Ishikawa (cell line): ENCODE measurements around the gene SPACA5.

Experiments used
- CEBPB ChIP-seq: IDR thresholded peaks from 2 replicates; pipeline ENCODE4 v1.6.1; 2012
- CREB1 ChIP-seq: IDR thresholded peaks from 2 replicates; pipeline ENCODE4 v1.6.1; 2012; ENCODE audit warnings: low read depth
- EGR1 ChIP-seq: IDR thresholded peaks from 2 replicates; pipeline ENCODE4 v1.6.1; 2012
- EP300 ChIP-seq: IDR thresholded peaks from 2 replicates; pipeline ENCODE4 v1.6.1; 2012; ENCODE audit warnings: borderline replicate concordance
- MAX ChIP-seq: IDR thresholded peaks from 2 replicates; pipeline ENCODE4 v1.6.1; 2012
- RAD21 ChIP-seq: IDR thresholded peaks from 2 replicates; pipeline ENCODE4 v1.6.1; 2012; ENCODE audit warnings: low read depth
- REST ChIP-seq: IDR thresholded peaks from 2 replicates; pipeline ENCODE4 v1.6.1; 2012; ENCODE audit warnings: low read depth, mild to moderate bottlenecking
- TAF1 ChIP-seq: IDR thresholded peaks from 2 replicates; pipeline ENCODE4 v1.6.1; 2012; ENCODE audit warnings: low read depth, mild to moderate bottlenecking
- TCF12 ChIP-seq: IDR thresholded peaks from 2 replicates; pipeline ENCODE4 v1.6.1; 2012; ENCODE audit warnings: low read depth
- USF1 ChIP-seq: IDR thresholded peaks from 2 replicates; pipeline ENCODE4 v1.6.1; 2012

GRCh38 chrX:48021026-48021900 is 14.5 kb downstream of the SPACA5 start:
- TF ChIP-seq TCF12 (no peak), EP300 (no peak), MAX (no peak), EGR1 (peak; percentile 76), RAD21 (no peak), REST (no peak), CREB1 (no peak), USF1 (no peak), CEBPB (no peak), TAF1 (no peak)
